ENCODE data around the gene TOR4A. TPM values are rescaled to one million over a fixed set of nuclear protein-coding genes. Genes with fewer than 3 reads are reported as not detected.

Gene TOR4A
- total RNA-seq, 2 donors from 2014 or later, result 14.2 to 18.9 TPM

DNA sequence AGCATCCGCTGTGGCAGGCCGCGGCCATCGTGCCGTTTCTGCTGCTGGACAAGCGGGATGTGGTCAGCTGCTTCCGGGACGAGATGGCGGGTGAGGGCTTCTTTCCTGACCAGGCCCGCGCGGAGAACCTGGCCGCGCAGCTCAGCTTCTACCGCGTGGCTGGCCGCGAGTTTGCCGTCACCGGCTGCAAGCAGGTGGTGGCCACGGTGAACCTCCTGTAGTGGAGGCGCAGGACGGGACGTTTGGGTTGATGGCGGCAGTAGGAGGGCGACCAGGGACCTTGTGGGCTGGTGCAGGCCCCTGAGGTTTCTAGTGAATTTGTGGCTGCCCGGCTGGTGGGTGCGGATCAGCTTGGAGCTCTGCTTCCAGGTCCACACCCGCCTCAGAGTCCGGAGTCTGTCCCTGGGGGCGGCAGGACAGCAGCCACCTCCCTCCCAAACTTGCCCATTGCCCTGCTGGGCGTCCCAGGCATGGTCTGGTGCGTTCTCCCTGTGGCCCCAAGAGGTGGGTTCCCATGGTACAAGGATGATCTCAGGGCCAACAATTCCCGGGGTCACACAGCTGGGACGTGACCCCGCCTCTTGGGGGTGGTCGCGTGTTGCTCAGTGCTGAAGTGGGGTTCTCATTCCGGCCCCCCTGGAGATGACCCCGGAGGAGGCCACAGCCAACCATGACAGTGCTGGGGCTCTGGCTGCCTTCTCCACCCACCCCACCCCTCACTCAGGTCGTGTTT, 2.4 kb downstream of the TOR4A start:
- DNase-seq, result peak; percentile 48
- WGBS, 2 experiments (ENCODE audit: insufficient coverage in 1 of 2, insufficient read length in 1 of 2), result 96 to 99% methylated on average over 38 to 41 of the region's 41 CpGs
- Mint-ChIP-seq H3K27ac (no peak overlapping the region), H3K27me3 (ENCODE audit: insufficient read depth) (peaks cover 15% of the 10 kb centered on the region), H3K4me1 (peaks cover 16% of the 10 kb centered on the region), H3K9me3 (no peaks in the 10 kb centered on the region), H3K36me3 (ENCODE audit: low read depth) (peaks cover 3% of the 10 kb centered on the region), H3K4me3 (peak overlapping the region; percentile 49)
- Histone ChIP-seq H3K9me3 (ENCODE audit: control insufficient read depth, low read length) (no peaks in the 10 kb centered on the region), H3K27me3 (ENCODE audit: control insufficient read depth, insufficient read depth, low read length, poor library complexity, severe bottlenecking) (no peaks in the 10 kb centered on the region), H3K4me1 (ENCODE audit: control insufficient read depth, insufficient read depth, low read length) (peaks cover 10% of the 10 kb centered on the region), H3K9ac (ENCODE audit: extremely low read depth, low read length, poor library complexity, severe bottlenecking) (no peak overlapping the region), H3K4me3 (ENCODE audit: low read length) (no peak overlapping the region), H3K27ac (ENCODE audit: low read depth, low read length) (no peak overlapping the region), H3K36me3 (ENCODE audit: control insufficient read depth, insufficient read depth, low read length) (no peaks in the 10 kb centered on the region)
- TF ChIP-seq CTCF (conservative IDR thresholded peaks at IDR 0.05), result no peak

DNA sequence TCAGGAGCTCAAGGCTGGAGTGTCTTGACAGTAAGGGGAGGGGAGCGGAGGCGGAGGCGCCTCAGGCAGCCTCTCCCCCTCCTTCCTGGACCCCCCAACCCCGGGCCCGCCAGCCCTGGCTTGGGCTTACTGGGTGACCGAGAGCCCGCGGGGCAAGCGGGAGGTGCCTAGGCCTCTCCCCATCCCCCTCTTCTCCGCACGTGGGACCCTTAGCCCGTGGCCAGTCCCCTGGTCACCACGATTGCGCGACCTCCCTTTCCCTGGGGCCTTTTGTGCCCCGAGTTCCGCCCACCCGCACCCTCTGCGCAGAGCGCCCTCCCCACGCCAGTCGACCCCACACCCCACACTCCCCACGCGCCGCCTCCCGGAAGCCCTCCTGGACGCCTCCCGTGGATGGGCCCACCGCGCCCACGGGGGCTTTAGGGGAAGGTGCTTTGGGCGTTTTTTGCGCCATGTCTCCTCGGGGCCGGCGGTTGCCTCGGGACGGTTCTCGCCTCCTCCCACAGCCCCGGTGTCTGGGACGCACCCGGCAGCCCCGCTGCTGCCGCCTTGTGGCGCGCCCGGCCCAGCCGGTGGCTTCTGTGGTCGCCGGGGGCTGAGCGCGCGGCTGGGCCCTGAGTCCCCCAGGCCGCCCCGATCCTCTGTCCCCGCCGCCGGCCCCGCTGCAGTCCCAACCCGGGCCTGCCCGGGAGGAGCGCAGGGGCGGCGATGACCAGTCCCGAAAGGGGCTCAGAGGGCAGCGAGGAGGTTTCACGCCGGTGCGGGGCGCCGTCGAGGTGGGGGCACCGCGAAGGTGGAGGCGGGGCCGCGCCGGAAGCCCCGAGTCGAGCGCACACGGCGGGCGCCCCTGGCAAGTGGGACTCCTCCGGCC, 3.2 kb downstream of the TOR4A start:
- Mint-ChIP-seq H3K4me1 (peaks cover 9% of the 10 kb centered on the region), H3K4me3 (peak overlapping the region; percentile 49), H3K27ac (no peak overlapping the region), H3K27me3 (ENCODE audit: insufficient read depth) (peaks cover 15% of the 10 kb centered on the region), H3K9me3 (no peaks in the 10 kb centered on the region), H3K36me3 (ENCODE audit: low read depth) (peaks cover 3% of the 10 kb centered on the region)
- WGBS, 2 experiments (ENCODE audit: insufficient coverage in 1 of 2, insufficient read length in 1 of 2), result 82 to 85% methylated on average over 42 to 85 of the region's 85 CpGs
- Histone ChIP-seq H3K27ac (ENCODE audit: low read depth, low read length) (no peak overlapping the region), H3K9me3 (ENCODE audit: control insufficient read depth, low read length) (no peaks in the 10 kb centered on the region), H3K4me1 (ENCODE audit: control insufficient read depth, insufficient read depth, low read length) (peaks cover 10% of the 10 kb centered on the region), H3K36me3 (ENCODE audit: control insufficient read depth, insufficient read depth, low read length) (no peaks in the 10 kb centered on the region), H3K9ac (ENCODE audit: extremely low read depth, low read length, poor library complexity, severe bottlenecking) (no peak overlapping the region), H3K27me3 (ENCODE audit: control insufficient read depth, insufficient read depth, low read length, poor library complexity, severe bottlenecking) (no peaks in the 10 kb centered on the region), H3K4me3 (ENCODE audit: low read length) (no peak overlapping the region)
- TF ChIP-seq CTCF (conservative IDR thresholded peaks at IDR 0.05), result peak; percentile 77
- peak; percentile 87 for DNase-seq

DNA sequence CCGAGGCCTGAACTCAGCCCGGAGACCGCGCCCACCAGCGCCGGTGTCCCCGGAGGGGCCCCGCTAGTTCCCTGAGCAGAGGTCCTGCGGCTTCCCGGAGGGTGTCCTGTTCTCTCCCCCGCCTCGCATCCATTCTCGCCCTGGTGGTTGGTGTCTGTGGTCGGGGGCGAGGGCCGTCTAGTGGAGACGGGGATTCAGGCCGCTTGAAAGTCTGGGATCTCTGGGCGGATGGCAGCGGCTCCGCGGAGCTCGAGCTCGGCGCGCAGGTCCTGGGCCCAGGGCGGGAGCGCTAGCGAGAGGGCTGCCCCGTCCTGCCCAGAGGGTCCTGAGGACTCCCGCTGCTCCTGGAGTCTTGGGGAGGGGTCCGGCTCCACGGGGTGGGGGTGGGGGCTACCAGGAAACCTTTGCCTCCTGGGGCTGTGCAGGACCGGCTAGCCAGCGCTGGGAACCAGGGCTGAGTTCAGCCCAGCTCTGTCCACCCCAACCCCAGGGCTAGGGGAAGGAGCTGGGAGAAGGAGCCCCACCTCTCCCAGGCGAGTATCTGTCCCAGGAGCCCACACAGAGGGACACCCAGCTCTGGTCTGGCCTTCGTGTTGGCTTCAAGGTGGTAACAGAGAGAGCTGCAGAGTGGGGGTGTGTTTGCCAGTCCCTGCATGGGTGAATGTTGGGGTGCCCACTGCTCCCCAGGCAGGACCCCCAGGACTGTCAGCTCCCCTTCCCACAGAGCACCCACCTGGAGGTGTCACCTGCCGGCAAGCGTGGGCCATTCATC, 4.0 kb downstream of the TOR4A start:
- TF ChIP-seq CTCF (conservative IDR thresholded peaks at IDR 0.05), result no peak
- Histone ChIP-seq H3K36me3 (ENCODE audit: control insufficient read depth, insufficient read depth, low read length) (no peaks in the 10 kb centered on the region), H3K27me3 (ENCODE audit: control insufficient read depth, insufficient read depth, low read length, poor library complexity, severe bottlenecking) (no peaks in the 10 kb centered on the region), H3K4me3 (ENCODE audit: low read length) (no peak overlapping the region), H3K9ac (ENCODE audit: extremely low read depth, low read length, poor library complexity, severe bottlenecking) (no peak overlapping the region), H3K4me1 (ENCODE audit: control insufficient read depth, insufficient read depth, low read length) (peaks cover 5% of the 10 kb centered on the region), H3K27ac (ENCODE audit: low read depth, low read length) (no peak overlapping the region), H3K9me3 (ENCODE audit: control insufficient read depth, low read length) (no peaks in the 10 kb centered on the region)
- DNase-seq, result peak; percentile 87
- 88 to 95% methylated on average over 9 to 39 of the region's 39 CpGs for WGBS, 2 experiments (ENCODE audit: insufficient coverage in 1 of 2, insufficient read length in 1 of 2)
- H3K36me3 Mint-ChIP-seq (ENCODE audit: low read depth), result peaks cover 3% of the 10 kb centered on the region
- H3K4me1 Mint-ChIP-seq, result peaks cover 6% of the 10 kb centered on the region
- H3K27me3 Mint-ChIP-seq (ENCODE audit: insufficient read depth), result peaks cover 15% of the 10 kb centered on the region
- peak overlapping the region; percentile 49 for H3K4me3 Mint-ChIP-seq
- no peaks in the 10 kb centered on the region for H3K9me3 Mint-ChIP-seq
- H3K27ac Mint-ChIP-seq, result no peak overlapping the region

Measured in endodermal cell (in vitro differentiated cells).